NCI-H460 (cell line): ENCODE data around the gene ZFPM1. TPM values are rescaled to one million over a fixed set of nuclear protein-coding genes. Genes with fewer than 3 reads are reported as not detected.

Source experiments
- DNase-seq: peaks from one replicate; pipeline ENCODE4 v3.0.0-alpha.2; 2016; ENCODE audit warnings: low read depth; ENCODE audit errors: extremely low read depth
- total RNA-seq: library from RNA; depleted of rRNA; stranded (reverse); fragments of >200 nt; shearing (Covaris generic); gene quantifications from 2 replicates; pipeline ENCODE4 v1.2.3, GENCODE V29; 2014

ZFPM1 gene
- total RNA-seq, 1 experiment from 2014 or later: 0.67 TPM

DNA sequence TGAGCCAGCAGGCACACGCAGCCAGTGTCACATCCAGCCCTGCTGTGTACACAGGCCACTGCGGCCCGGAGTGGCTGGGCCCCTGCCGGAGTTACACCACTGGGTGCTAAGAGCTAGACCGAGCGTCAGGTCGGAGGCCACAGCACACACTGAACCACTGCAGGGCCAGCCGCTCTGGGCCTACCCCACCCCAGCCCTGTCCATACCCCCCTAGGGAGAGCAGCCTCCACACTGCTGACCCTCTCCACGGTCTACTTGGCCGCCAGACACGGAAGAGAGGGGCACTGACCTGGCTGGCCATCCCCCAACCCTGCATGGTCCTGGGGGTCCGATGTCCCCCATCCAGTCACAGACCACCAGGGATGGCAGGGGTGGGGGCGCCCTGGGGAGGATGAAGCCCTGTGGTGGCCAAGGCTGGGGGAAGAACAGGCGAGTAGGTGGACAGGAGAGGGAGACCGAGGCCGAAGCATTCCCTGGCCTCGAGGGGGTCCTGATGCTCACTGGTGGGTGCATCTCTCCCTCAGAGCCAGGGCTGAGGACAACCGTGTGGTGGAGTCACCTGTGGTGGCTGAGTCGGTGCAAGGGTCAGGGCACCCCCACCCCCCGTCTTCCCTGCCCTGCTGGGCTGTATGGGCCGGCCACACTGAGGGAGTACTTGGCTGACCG is 82.2 kb downstream of the ZFPM1 start:
- DNase-seq: no peak

- DNase-seq: no peak
Observed at GRCh38 chr16:88535857-88536222, 82.8 kb downstream of the ZFPM1 start.

GRCh38 chr16:88536510-88536909 is 83.4 kb downstream of the ZFPM1 start:
- DNase-seq: no peak

DNA sequence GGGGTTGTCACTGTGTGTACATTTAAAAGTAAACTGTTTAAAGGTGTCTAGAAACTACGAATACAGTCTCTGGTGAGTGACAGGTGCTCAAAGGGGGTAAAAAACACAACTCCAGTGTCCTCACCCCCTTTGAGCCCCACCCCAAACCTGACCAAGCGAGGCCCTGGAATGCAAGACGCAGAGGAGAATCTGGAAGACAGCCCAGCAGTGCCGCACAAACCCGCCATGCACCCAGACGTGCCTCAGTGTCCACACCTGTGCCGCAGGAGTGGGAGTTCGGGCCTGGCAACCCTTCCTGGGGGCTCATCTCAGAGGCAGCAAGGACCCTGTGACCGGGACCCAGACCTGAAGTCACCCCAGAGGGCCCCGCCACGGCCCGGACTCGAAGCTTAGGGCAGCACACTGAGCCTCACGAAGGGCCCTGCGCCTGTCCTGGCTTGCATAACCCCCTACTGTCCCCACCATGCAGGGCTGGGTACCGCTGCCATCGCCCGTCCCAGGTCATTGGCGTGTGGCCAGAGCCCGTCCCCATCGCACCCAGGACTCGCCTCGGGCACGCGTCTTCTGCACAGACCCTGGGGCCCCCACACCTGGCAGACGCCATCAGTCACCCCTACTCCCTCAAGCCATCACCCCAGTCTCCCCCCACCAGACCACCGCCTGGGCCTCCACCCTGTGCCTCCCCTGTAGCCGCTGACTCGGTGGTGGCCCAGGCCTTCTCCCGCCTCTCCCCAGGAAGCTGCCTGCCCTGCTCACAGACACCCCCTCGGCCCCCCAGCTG is 84.1 kb downstream of the ZFPM1 start:
- DNase-seq: no peak

DNA sequence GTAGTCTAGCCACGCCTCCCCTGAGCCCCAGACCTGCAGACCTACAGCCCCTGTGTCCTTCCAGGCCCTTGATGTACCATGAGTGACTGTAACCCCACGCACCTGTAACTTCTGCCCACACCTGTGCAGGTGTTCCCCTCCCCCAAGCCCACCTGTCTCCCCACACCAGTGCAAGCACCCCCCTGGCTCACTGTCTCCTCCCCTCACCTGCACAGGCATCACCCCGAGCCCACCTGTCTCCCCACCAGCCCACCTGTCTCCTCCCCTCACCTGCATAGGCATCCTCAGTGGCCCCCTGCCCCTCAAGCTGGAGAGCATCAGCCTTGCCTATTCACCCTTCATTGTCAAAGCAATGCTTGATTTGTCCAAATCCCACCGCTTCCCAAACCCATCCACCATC is 84.8 kb downstream of the ZFPM1 start:
- DNase-seq: no peak

GRCh38 chr16:88538366-88539060 is 85.4 kb downstream of the ZFPM1 start:
- no peak for DNase-seq

GRCh38 chr16:88539261-88539651 is 86.2 kb downstream of the ZFPM1 start:
- DNase-seq: no peak

GRCh38 chr16:88539652-88540345 is 86.7 kb downstream of the ZFPM1 start:
- DNase-seq: no peak

- DNase-seq: no peak
Observed at GRCh38 chr16:88540346-88540977, 87.4 kb downstream of the ZFPM1 start.

- DNase-seq: no peak
Observed at GRCh38 chr16:88541831-88542616, 88.9 kb downstream of the ZFPM1 start.

GRCh38 chr16:88543230-88543813 is 90.2 kb downstream of the ZFPM1 start:
- DNase-seq: no peak

DNA sequence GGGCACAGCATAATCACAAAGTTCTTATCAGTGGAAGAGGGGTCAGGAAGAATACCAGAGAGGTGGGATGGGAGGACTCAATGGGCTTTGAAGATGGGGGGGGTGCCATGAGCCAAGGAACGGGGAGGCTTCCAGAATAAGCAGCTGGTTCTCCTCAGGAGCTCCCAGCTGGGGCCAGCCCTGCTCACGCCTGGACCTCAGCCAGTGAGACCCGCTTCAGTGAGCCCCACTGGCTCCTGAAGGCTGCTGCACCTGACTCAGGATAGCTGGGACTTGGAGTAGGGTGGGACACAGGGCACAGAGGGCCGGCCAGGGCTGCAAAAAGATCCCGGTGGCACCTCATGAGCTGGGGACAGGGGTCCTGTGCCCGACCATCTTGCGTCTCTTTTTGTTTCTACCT is 92.7 kb downstream of the ZFPM1 start:
- DNase-seq: no peak

GRCh38 chr16:88548131-88548874 is 95.2 kb downstream of the ZFPM1 start:
- DNase-seq: no peak

- DNase-seq: no peak
Observed at GRCh38 chr16:88548985-88549384, 95.9 kb downstream of the ZFPM1 start.

DNA sequence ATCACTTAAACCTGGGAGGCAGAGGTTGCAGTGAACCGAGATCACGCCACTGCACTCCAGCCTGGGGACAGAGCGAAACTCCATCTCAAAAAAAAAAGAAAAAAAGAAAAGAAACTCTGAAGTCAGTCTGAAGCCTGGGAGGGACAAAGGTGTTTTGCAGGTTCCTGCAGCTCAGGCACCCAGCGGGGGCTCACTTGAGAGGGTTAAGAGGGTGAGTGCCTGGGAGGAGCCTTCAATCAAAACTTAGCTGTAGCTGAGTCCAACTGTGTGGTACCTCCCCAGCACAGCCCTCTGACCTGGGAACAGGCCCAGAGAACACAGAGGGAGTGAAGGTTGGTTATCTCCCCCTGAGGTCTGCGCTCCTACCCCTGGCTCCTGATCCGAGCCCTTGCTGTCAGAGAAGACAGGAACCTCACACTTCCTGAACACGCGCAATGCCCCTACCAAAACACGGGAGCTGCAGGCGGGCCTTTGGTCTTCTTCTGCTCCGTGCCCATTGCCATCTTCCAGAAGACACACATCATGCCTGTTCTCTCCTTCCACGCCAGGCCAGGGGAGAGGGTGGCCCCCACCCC is 96.7 kb downstream of the ZFPM1 start:
- DNase-seq: no peak

GRCh38 chr16:88550246-88550661 is 97.2 kb downstream of the ZFPM1 start:
- DNase-seq: no peak

GRCh38 chr16:88552166-88552565 is 99.1 kb downstream of the ZFPM1 start:
- DNase-seq: no peak

- no peak for DNase-seq
Observed at GRCh38 chr16:88552815-88553214, 99.7 kb downstream of the ZFPM1 start.
